Prostate gland (tissue), 2 donors: ENCODE data around the gene TPM2.

Source experiments
- CTCF ChIP-seq, 4 experiments: fragments of 200-600 bp in 2 of 4; fragments of 450-650 bp in 2 of 4; sonication (generic) in 2 of 4; IDR thresholded peaks; 1 replicate in 3 of 4; 2 replicates in 1 of 4; pipeline ENCODE4 v1.5.1; 2016 to 2019; ENCODE audit warnings: antibody characterized with exemption in 4 of 4, mild to moderate bottlenecking in 2 of 4, moderate library complexity in 2 of 4
- POLR2A ChIP-seq: fragments of 450-650 bp; IDR thresholded peaks from one replicate; pipeline ENCODE4 v1.6.1; 2016; ENCODE audit warnings: antibody characterized with exemption, mild to moderate bottlenecking
- POLR2AphosphoS5 ChIP-seq: sonication (generic); formaldehyde crosslinking; IDR thresholded peaks from one replicate; pipeline ENCODE4 v1.6.1; 2017; ENCODE audit warnings: antibody characterized with exemption

GRCh38 chr9:35691757-35692301 lies 2.1 kb upstream of the TPM2 start:
- TF ChIP-seq CTCF (IDR thresholded peaks at IDR 0.05) (no peak), POLR2A (no peak), POLR2AphosphoS5 (no peak)
